Measurements from ENCODE around the gene MTMR3.

- TF ChIP-seq CTCF (IDR thresholded peaks at IDR 0.05) (no peak), POLR2A (IDR thresholded peaks at IDR 0.05) (no peak)
Observed at GRCh38 chr22:29932136-29932535, 49.2 kb downstream of the MTMR3 start.

Measured in right lobe of liver (tissue), 4 donors.